Activated CD8-positive, alpha-beta memory T cell treated with anti-CD3 and anti-CD28 coated beads, Interleukin-2, amount 50 U/mL, for 24 hours (primary cell): Measurements from ENCODE around the gene CD226.
"Not testable (repeated sequence)": the region's sequence is repeated elsewhere in the genome, so short reads cannot be mapped to it uniquely, and the experiment has no call there.

Experiments used
- DNase-seq: peaks from one replicate; pipeline ENCODE4 v3.0.0-alpha.2; 2020; ENCODE audit errors: extremely low read depth

The CD226 gene

DNA sequence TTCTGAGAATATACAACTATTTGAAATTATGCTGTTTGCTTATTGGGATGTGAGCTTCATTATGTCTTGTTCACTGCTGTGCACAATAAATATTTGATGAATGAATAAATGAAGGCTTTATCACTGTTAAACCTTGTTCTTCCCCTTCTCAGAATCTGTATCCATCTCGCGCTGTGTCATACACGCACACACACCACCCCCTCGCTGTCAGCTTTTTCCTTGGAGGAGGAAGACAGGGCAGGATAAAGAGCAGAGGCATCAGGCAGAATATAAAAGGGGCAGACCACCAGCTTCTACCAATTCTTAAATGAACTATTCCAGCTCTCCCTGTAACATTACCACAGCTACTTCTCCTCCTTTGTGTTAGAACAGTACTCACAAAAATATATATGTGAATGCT, 75.0 kb downstream of the CD226 start:
- DNase-seq, result no peak

GRCh38 chr18:69871363-69871762, 76.3 kb downstream of the CD226 start:
- DNase-seq, result no peak

DNA sequence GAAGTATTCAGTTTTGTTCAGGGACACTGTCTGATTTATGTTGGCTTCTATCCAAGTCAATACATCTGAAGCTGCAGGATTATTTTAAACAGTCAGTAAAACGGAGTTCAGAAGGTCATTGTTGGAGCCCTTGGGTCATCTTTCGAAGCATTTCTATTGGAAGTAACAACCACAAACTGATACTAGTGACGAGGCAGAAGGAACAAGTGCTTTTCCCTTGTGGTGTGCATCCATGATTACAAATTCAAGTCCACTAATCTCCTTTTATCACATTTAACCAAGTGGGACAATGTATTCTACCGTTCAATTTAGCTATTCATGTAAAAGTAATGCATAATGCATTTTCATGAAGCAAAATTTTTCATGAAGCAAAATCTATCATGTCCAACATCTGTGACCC, 76.9 kb downstream of the CD226 start:
- DNase-seq, result no peak

GRCh38 chr18:69866212-69866611, 81.5 kb downstream of the CD226 start:
- DNase-seq, result no peak

- DNase-seq, result no peak
These were observed 81.9 kb downstream of the CD226 start for GRCh38 chr18:69865776-69866175.

GRCh38 chr18:69864802-69865201, 82.9 kb downstream of the CD226 start:
- DNase-seq, result not testable (repeated sequence)

- DNase-seq, result no peak
These were observed 88.8 kb downstream of the CD226 start for GRCh38 chr18:69858897-69859296.

DNA sequence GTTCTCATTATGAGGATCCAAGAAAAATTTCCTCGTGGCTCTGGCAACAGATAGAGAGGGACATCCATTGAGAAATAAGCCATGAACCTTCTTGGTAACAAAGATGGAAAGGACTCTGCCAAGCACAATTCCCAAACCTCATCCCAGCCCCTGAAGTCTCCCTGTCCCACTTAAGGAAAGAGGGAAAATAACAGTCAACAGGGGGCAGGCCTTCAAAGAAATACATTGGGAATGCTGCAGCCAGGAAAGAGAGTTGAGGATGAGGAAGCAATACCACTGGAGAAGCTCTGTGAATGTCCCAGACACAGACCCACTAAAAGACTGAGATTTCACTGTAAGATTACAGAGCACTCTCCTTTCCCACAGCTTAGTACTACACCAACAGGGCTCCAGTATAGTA, 93.2 kb downstream of the CD226 start:
- DNase-seq, result no peak

DNA sequence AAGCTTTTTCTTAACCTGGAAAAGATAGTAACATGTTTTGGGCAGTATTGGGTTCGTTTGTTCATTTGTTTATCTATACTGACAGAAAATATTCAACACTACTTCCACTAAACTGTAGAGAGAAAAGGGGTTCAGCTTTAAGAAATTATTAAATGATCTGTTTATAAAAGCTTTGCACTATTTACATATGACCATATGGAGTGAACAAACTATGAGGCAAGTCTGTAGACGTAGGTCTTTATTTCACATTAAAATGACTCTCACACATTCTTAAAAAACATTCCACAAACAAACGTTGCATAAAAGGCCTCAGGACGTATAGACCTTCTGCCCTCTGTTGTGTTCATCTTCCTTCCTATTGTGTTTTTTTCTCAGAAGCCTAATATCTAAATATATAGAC, 94.6 kb downstream of the CD226 start:
- DNase-seq, result no peak

GRCh38 chr18:69845593-69846506, 101.8 kb downstream of the CD226 start:
- no peak for DNase-seq

GRCh38 chr18:69844656-69845055, 103.0 kb downstream of the CD226 start:
- no peak for DNase-seq

DNA sequence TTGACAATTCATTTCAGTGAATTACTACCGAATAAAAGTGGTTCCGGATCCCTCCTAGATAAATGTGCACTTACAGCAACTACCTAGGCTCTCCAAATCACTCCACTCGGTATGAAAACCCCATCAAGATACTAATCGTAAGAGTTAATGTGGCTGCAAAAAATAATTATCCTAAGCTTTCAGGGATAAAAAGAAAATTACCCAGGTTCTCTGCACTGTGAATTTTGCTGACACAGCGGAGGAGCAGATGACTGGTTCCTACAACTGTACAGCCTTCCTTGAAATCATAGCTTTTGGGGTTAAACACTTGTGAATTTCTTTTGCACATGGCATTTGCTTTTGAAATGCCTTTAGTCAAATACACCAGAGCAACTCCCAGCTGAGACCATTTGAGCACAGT, 104.7 kb downstream of the CD226 start:
- no peak for DNase-seq

DNA sequence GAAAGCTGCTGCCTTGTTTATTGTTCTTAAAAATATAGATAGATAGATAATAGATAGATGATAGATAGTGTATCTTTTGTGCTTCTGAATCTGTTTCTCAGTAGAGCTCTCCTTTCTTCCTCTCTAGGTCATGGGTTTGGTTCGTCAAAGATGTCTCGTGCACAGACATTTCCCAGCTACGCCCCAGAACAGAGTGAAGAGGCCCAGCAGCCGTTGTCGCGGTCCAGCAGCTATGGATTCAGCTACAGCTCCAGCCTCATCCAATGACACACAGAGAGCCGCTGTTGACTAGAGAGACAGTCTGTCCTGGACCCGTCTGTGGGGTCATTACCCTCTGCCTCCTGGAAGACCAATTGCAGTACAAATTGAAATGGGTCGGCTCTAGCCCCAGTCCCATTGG, 106.6 kb downstream of the CD226 start:
- no peak for DNase-seq

- no peak for DNase-seq
These were observed 107.2 kb downstream of the CD226 start for GRCh38 chr18:69840445-69840844.

GRCh38 chr18:69840001-69840400, 107.7 kb downstream of the CD226 start:
- no peak for DNase-seq

GRCh38 chr18:69839497-69839896, 108.2 kb downstream of the CD226 start:
- DNase-seq, result no peak

GRCh38 chr18:69838620-69839411, 108.9 kb downstream of the CD226 start:
- DNase-seq, result no peak

GRCh38 chr18:69838003-69838402, 109.7 kb downstream of the CD226 start:
- no peak for DNase-seq

DNA sequence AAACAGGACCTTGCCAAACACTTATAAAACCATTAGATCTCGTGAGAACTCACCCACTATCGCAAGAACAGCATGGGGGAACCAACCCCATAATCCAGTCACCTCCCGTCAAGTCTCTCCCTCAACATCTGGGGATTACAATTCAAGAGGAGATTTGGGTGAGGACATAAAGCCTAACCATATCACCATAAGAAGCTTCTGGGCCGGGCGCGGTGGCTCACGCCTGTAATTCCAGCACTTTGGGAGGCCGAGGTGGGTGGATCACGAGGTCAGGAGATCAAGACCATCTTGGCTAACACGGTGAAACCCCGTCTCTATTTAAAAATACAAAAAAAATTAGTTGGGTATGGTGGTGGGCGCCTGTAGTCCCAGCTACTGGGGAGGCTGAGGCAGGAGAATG, 112.7 kb downstream of the CD226 start:
- not testable (repeated sequence) for DNase-seq

DNA sequence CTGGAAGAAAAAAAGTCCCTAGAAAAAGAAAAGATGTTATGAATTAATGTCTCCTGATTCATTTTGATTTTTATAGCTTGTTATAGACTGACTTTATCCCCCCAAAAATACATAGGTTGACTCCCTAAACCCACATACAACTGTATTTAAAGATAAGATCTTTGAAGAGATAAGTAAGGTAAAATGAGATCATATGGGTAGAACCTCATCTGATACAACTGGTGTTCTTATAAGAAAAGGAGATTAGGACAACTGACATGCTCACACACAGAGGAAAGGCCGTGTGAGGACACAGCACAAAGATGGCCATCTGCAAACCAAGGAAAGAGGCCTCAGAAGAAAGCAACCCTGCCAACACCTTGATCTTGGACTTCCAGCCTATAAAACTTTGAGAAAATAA, 117.5 kb downstream of the CD226 start:
- DNase-seq, result no peak

- no peak for DNase-seq
These were observed 127.1 kb downstream of the CD226 start for GRCh38 chr18:69820538-69820937.

GRCh38 chr18:69819460-69819859, 128.2 kb downstream of the CD226 start:
- DNase-seq, result no peak

- DNase-seq, result no peak
These were observed 130.2 kb downstream of the CD226 start for GRCh38 chr18:69817335-69817940.
